HepG2 (cell line): ENCODE data around the gene FKBP10. TPM values are rescaled to one million over a fixed set of nuclear protein-coding genes. Genes with fewer than 3 reads are reported as not detected.

Experiments used
- ADNP ChIP-seq: sonication (generic); formaldehyde crosslinking; IDR thresholded peaks from 2 replicates; pipeline ENCODE4 v1.4.0; 2020; ENCODE audit warnings: missing genetic modification reagents
- BRCA1 ChIP-seq: sonication (generic); formaldehyde crosslinking; IDR thresholded peaks from 2 replicates; pipeline ENCODE4 v1.4.0; 2020; ENCODE audit warnings: missing genetic modification reagents
- ELF1 ChIP-seq: sonication (generic); formaldehyde crosslinking; IDR thresholded peaks from 2 replicates; pipeline ENCODE4 v1.4.0; 2020; ENCODE audit warnings: missing genetic modification reagents
- HOXA9 ChIP-seq: sonication (generic); formaldehyde crosslinking; IDR thresholded peaks from 2 replicates; pipeline ENCODE4 v1.8.1; 2022; ENCODE audit warnings: missing genetic modification reagents, mild to moderate bottlenecking, moderate library complexity, borderline replicate concordance
- JUNB ChIP-seq: sonication (generic); formaldehyde crosslinking; IDR thresholded peaks from 2 replicates; pipeline ENCODE4 v1.8.0; 2022; ENCODE audit warnings: missing genetic modification reagents, mild to moderate bottlenecking, borderline replicate concordance
- KIAA2018 ChIP-seq: sonication (generic); formaldehyde crosslinking; IDR thresholded peaks from 2 replicates; pipeline ENCODE4 v1.5.0; 2020; ENCODE audit warnings: mild to moderate bottlenecking, missing genetic modification reagents, borderline replicate concordance
- KLF9 ChIP-seq: IDR thresholded peaks from 2 replicates; pipeline ENCODE4 v1.6.1; 2016; ENCODE audit warnings: low read depth
- MLXIP ChIP-seq: sonication (generic); formaldehyde crosslinking; IDR thresholded peaks from 2 replicates; pipeline ENCODE4 v1.9.0; 2021; ENCODE audit warnings: missing genetic modification reagents, borderline replicate concordance
- MTA1 ChIP-seq: sonication (generic); formaldehyde crosslinking; IDR thresholded peaks from 2 replicates; pipeline ENCODE4 v1.4.0; 2020; ENCODE audit warnings: missing genetic modification reagents, mild to moderate bottlenecking, borderline replicate concordance
- NFIB ChIP-seq: sonication (generic); formaldehyde crosslinking; IDR thresholded peaks from 2 replicates; pipeline ENCODE4 v1.9.0; 2021; ENCODE audit warnings: missing genetic modification reagents, mild to moderate bottlenecking, borderline replicate concordance
- REXO4 ChIP-seq: sonication (generic); formaldehyde crosslinking; IDR thresholded peaks from 2 replicates; pipeline ENCODE4 v1.8.0; 2022; ENCODE audit warnings: missing genetic modification reagents, mild to moderate bottlenecking, borderline replicate concordance
- SIN3B ChIP-seq: fragments of 150-350 bp; IDR thresholded peaks from 2 replicates; pipeline ENCODE4 v1.6.1; 2014; ENCODE audit warnings: low read length
- TBL1XR1 ChIP-seq: fragments of 150-350 bp; IDR thresholded peaks from 2 replicates; pipeline ENCODE4 v1.6.1; 2014; ENCODE audit warnings: borderline replicate concordance, low read length; ENCODE audit not compliant: partially characterized antibody
- XRCC5 ChIP-seq: fragments of 200-400 bp; formaldehyde crosslinking; optimal IDR thresholded peaks from 2 replicates; pipeline ENCODE3; 2017; ENCODE audit warnings: mild to moderate bottlenecking, low read length
- ZBTB1 ChIP-seq: sonication (generic); formaldehyde crosslinking; IDR thresholded peaks from 2 replicates; pipeline ENCODE4 v1.4.0; 2020; ENCODE audit warnings: missing genetic modification reagents, borderline replicate concordance
- ZBTB25 ChIP-seq: IDR thresholded peaks from 2 replicates; pipeline ENCODE4 v1.6.1; 2018; ENCODE audit warnings: missing genetic modification reagents
- ZMAT3 ChIP-seq: sonication (generic); formaldehyde crosslinking; conservative IDR thresholded peaks from 2 replicates; pipeline ENCODE4 v1.7.0; 2021; ENCODE audit warnings: missing genetic modification reagents
- ZNF614 ChIP-seq: IDR thresholded peaks from 2 replicates; pipeline ENCODE4 v1.6.1; 2018; ENCODE audit warnings: missing biosample characterization, missing genetic modification reagents, inconsistent platforms, borderline replicate concordance
- ZNF672 ChIP-seq: sonication (generic); formaldehyde crosslinking; IDR thresholded peaks from 2 replicates; pipeline ENCODE4 v1.8.1; 2022; ENCODE audit warnings: missing genetic modification reagents
- ZNF724P ChIP-seq: sonication (generic); formaldehyde crosslinking; IDR thresholded peaks from 2 replicates; pipeline ENCODE4 v1.8.0; 2022; ENCODE audit warnings: missing genetic modification reagents, borderline replicate concordance
- polyA plus RNA-seq, 8 experiments: library from polyadenylated mRNA; depleted of rRNA in 3 of 8; stranded (reverse) in 7 of 8; unstranded in 1 of 8; fragments of >200 nt; fragmentation: Illumina TruSeq in 4 of 8; extraction: Trizol in 4 of 8; gene quantifications; 2 replicates each; pipeline versions ENCODE4 v1.2.1 to v1.2.3, GENCODE V29; 2011 to 2016; ENCODE audit warnings: low read depth in 4 of 8, missing spikeins in 1 of 8, mixed read lengths in 1 of 8; ENCODE audit not compliant: insufficient read depth in 1 of 8
- total RNA-seq, 5 experiments: library from RNA; depleted of rRNA; stranded (reverse); fragments of >200 nt; fragmentation: Illumina TruSeq; extraction: Trizol; gene quantifications; 2 replicates each; pipeline ENCODE4 v1.2.3, GENCODE V29; 2016; ENCODE audit warnings: low read depth in 1 of 5

Gene FKBP10
- total and polyA plus RNA-seq, 2 of the 13 experiments (the other 11 are each of a cell fraction or from before 2014, with no cell fraction given), result 149 to 573 TPM

GRCh38 chr17:41864498-41864835, 51.7 kb downstream of the FKBP10 start (continued):
- TF ChIP-seq BRCA1 (CRISPR knock-in tag) (no peak), ZNF724P (CRISPR knock-in tag) (no peak), MTA1 (CRISPR knock-in tag) (no peak), XRCC5 (no peak), ZNF614 (CRISPR knock-in tag) (no peak), SIN3B (no peak), ZBTB25 (CRISPR knock-in tag) (no peak), ADNP (no peak), KIAA2018 (CRISPR knock-in tag) (no peak), REXO4 (CRISPR knock-in tag) (no peak), ZMAT3 (CRISPR knock-in tag) (0 out of 2 replicates have a peak, but pooled peaks have one; percentile 22), ZNF672 (no peak), JUNB (no peak), NFIB (CRISPR knock-in tag) (no peak), ZBTB1 (CRISPR knock-in tag) (no peak), ELF1 (CRISPR knock-in tag) (no peak; the same call in 1 of the 2 replicates), HOXA9 (CRISPR knock-in tag) (no peak; the same call in 1 of the 2 replicates), KLF9 (CRISPR knock-in tag) (no peak), TBL1XR1 (no peak), MLXIP (no peak)
